ENCODE data around the gene SYVN1. TPM values are rescaled to one million over a fixed set of nuclear protein-coding genes. Genes with fewer than 3 reads are reported as not detected.

Gene SYVN1
- total and polyA plus RNA-seq, 2 donors (not counting 1 experiment from before 2014, with no cell fraction given) = 187 to 282 TPM

DNA sequence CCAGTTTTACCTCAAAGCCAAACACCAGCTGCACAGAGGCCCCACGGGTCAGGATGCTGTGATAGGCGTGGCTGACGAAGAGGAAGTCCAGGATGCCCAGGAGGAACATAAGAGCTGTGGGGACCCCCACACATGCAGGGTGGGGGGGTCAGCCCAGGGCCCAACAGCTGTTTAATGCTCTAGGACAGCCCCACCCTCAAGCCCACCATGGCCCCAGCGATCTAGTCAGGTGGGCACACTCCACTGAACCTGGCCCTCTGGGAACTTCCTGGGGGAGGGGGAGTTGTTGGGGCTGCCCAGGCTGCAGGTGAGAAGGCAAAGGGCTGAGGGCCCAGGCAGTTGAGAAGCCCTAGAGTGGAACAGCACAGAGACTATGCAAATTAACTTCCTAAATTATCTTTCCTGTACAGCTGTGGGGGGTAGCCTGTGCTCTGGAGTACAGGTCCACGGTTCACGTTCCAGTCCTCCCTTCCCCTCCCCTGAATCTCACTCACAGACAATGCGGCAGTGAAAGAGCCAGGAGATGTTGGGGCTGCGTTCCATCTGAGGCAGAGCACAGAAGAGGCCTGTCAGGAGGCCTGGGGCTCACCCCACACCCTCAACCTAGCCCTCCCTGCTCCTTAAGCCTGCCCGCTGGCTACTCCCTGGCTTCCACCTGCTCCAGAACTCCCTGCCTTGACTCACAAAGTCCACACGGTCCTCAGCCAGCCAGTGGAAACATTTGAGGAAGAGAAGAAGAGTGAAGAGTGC is 1.9 kb downstream of the SYVN1 start:
- intact Hi-C loops (cut with micrococcal nuclease) = loop anchor here (1.0 to 5.0 kb wide), 5 partner anchors 10 to 485 kb away; partner anchors contain the start of genes CAPN1, FAU, MRPL49 and PCNX3
- peak; percentile 88 for DNase-seq
- Histone ChIP-seq H3K4me3 (ENCODE audit: control extremely low read depth in 1 of 5, extremely low read depth in 1 of 5, insufficient read depth in 1 of 5, low read depth in 2 of 5, low read length in 4 of 5) (peak overlapping the region; percentile 76 to 99 (median 96)), H3K27ac (ENCODE audit: low read length in 2 of 2) (peak overlapping the region; percentile 98 to 99), H2AFZ (ENCODE audit: insufficient read depth, low read depth, low read length, poor library complexity, severe bottlenecking) (no peak overlapping the region), H3K9me3 (ENCODE audit: control extremely low read depth in 1 of 3, control insufficient read depth in 2 of 3, insufficient read depth in 1 of 3, low read length in 2 of 3) (no peaks in the 10 kb centered on the region), H3K36me3 (replicated peaks in 1 of 2; ENCODE audit: control extremely low read depth in 1 of 2, control insufficient read depth in 1 of 2, extremely low read depth in 1 of 2, insufficient read depth in 2 of 2, low read length in 1 of 2) (peaks cover 3 to 50% of the 10 kb centered on the region in 2 experiments), H3K27me3 (replicated peaks in 1 of 4; ENCODE audit: control extremely low read depth in 1 of 4, control insufficient read depth in 3 of 4, insufficient read depth in 4 of 4, low read length in 3 of 4) (no peaks in the 10 kb centered on the region), H3K79me2 (ENCODE audit: control insufficient read depth, insufficient read depth, low read length) (peaks cover 75% of the 10 kb centered on the region), H3K9ac (ENCODE audit: low read length) (peak overlapping the region; percentile 99), H3K4me1 (ENCODE audit: control insufficient read depth in 2 of 2, insufficient read depth in 2 of 2, low read length in 2 of 2) (peaks cover 43 to 71% of the 10 kb centered on the region in 2 donors), H4K20me1 (ENCODE audit: control insufficient read depth, insufficient read depth, low read length, poor library complexity, severe bottlenecking) (peaks cover 66% of the 10 kb centered on the region), H3K4me2 (replicated peaks; ENCODE audit: low read depth, low read length, poor library complexity, severe bottlenecking) (peak overlapping the region; percentile 89)
- ATAC-seq (ENCODE audit: low read depth) = peak; percentile 57
- TF ChIP-seq CTCF (IDR thresholded peaks at IDR 0.05) (no peak), EZH2 (IDR thresholded peaks at IDR 0.05; ENCODE audit: borderline replicate concordance, insufficient read depth, low read depth, low read length, poor library complexity, severe bottlenecking) (no peak)
- H3K4me1 Mint-ChIP-seq = peaks cover 68% of the 10 kb centered on the region
- H3K4me3 Mint-ChIP-seq = peak overlapping the region; percentile 97
- ChIA-PET CTCF (interaction anchor here (1.0 to 7.5 kb wide), 7 partner anchors 11 to 284 kb away, joined by 3 to 64 read pairs (median 24); partner anchors contain the start of genes CAPN1, FAU, MRPL49 and TM7SF2), POLR2A (interaction anchor here (0.5 to 8.8 kb wide), 7 partner anchors 13 to 130 kb away, joined by 3 to 160 read pairs (median 4); partner anchors contain the start of genes CAPN1, FAU, MRPL49 and POLA2)
- 0% methylated on average over 3 of the region's 10 CpGs for WGBS (ENCODE audit: insufficient coverage)
- H3K27me3 Mint-ChIP-seq = no peaks in the 10 kb centered on the region
- H3K27ac Mint-ChIP-seq = peak overlapping the region; percentile 99
- no peaks in the 10 kb centered on the region for H3K9me3 Mint-ChIP-seq (ENCODE audit: insufficient read depth)
